Activated B cell treated with CpG ODN at 0.5 μM for 24 hours (primary cell): ENCODE measurements around the gene MRPL4. TPM values are rescaled to one million over a fixed set of nuclear protein-coding genes. Genes with fewer than 3 reads are reported as not detected.
"Not testable (repeated sequence)": the region's sequence is repeated elsewhere in the genome, so short reads cannot be mapped to it uniquely, and the experiment has no call there.

Experiments
- ATAC-seq: fragments of 200-7000 bp; cut with Tn5 transposase; one replicate; pipeline ENCODE4 v1.10.0; 2021; ENCODE audit warnings: low read depth, mild to moderate bottlenecking, moderate library complexity
- CTCF ChIA-PET: fragments of 350-600 bp; sonication (Branson Sonifier 250); formaldehyde crosslinking; loops from one replicate; lab custom pipeline; 2021; ENCODE audit warnings: antibody characterized with exemption; lab: Charles Lee
- POLR2A ChIA-PET: fragments of 350-600 bp; sonication (Branson Sonifier 250); formaldehyde crosslinking; loops from one replicate; lab custom pipeline; 2021; ENCODE audit warnings: antibody characterized with exemption; lab: Charles Lee
- DNase-seq: peaks from one replicate; pipeline ENCODE4 v3.0.0; 2022
- H3K27ac Mint-ChIP-seq: one replicate; pipeline ENCODE4 v1.8.0; 2020; ENCODE audit warnings: mixed read lengths
- H3K27me3 Mint-ChIP-seq: one replicate; pipeline ENCODE4 v1.8.0; 2021; ENCODE audit warnings: mixed read lengths
- H3K36me3 Mint-ChIP-seq: one replicate; pipeline ENCODE4 v1.8.0; 2021; ENCODE audit warnings: low read depth, mixed read lengths
- H3K4me1 Mint-ChIP-seq: one replicate; pipeline ENCODE4 v1.8.0; 2021; ENCODE audit warnings: mixed read lengths
- H3K4me3 Mint-ChIP-seq: one replicate; pipeline ENCODE4 v1.8.0; 2020; ENCODE audit warnings: mild to moderate bottlenecking, mixed read lengths
- H3K9me3 Mint-ChIP-seq: one replicate; pipeline ENCODE4 v1.8.0; 2020; ENCODE audit warnings: mixed read lengths
- CTCF ChIP-seq: fragments of 200-600 bp; IDR thresholded peaks from one replicate; pipeline ENCODE4 v1.8.0; 2022; ENCODE audit warnings: antibody characterized with exemption, mild to moderate bottlenecking
- intact Hi-C: fragments of 100-400 bp; cut with micrococcal nuclease; formaldehyde crosslinking; loops from one replicate; pipeline ENCODE4 v1.15.1; 2024
- total RNA-seq: library from RNA; stranded (reverse); gene quantifications from 2 replicates; pipeline ENCODE4 v1.2.3, GENCODE V29; 2022

The MRPL4 gene
- total RNA-seq, 1 donor from 2014 or later, result 66.9 TPM

- peaks cover 53% of the 10 kb centered on the region for H3K36me3 Mint-ChIP-seq
- CTCF ChIA-PET, result interaction anchor here (0.8 kb wide), 1 partner anchor 11 kb away, joined by 3 read pairs; no protein-coding TSS in a partner anchor
- H3K4me3 Mint-ChIP-seq, result peak overlapping the region; percentile 15
- intact Hi-C loops, result no loop called here
- H3K4me1 Mint-ChIP-seq, result peaks cover 39% of the 10 kb centered on the region
- POLR2A ChIA-PET, result interaction anchor here (0.6 to 1.1 kb wide), 5 partner anchors 56 to 276 kb away, joined by 4 to 17 read pairs (median 5); partner anchors contain the start of gene TYK2
- H3K9me3 Mint-ChIP-seq, result no peaks in the 10 kb centered on the region
- DNase-seq (no peak), ATAC-seq (no peak)
- H3K27ac Mint-ChIP-seq, result peak overlapping the region; percentile 50
- H3K27me3 Mint-ChIP-seq, result no peaks in the 10 kb centered on the region
- TF ChIP-seq CTCF, result no peak
These were observed 26.0 kb downstream of the MRPL4 start for GRCh38 chr19:10277795-10278589.

GRCh38 chr19:10278935-10279334 is 26.9 kb downstream of the MRPL4 start:
- Mint-ChIP-seq H3K36me3 (peaks cover 61% of the 10 kb centered on the region), H3K9me3 (no peaks in the 10 kb centered on the region), H3K4me1 (peaks cover 37% of the 10 kb centered on the region), H3K27me3 (no peaks in the 10 kb centered on the region), H3K27ac (no peak overlapping the region), H3K4me3 (no peak overlapping the region)
- CTCF ChIA-PET, result no interaction called here
- TF ChIP-seq CTCF, result no peak
- ATAC-seq (no peak), DNase-seq (no peak)
- POLR2A ChIA-PET, result interaction anchor here (1.1 kb wide), 1 partner anchor 13 kb away, joined by 4 read pairs; no protein-coding TSS in a partner anchor
- intact Hi-C loops, result no loop called here

- Mint-ChIP-seq H3K36me3 (peaks cover 63% of the 10 kb centered on the region), H3K27ac (peak overlapping the region; percentile 59), H3K9me3 (no peaks in the 10 kb centered on the region), H3K4me3 (no peak overlapping the region), H3K27me3 (no peaks in the 10 kb centered on the region), H3K4me1 (peaks cover 30% of the 10 kb centered on the region)
- intact Hi-C loops, result no loop called here
- DNase-seq, result no peak
- POLR2A ChIA-PET, result interaction anchor here (0.6 to 1.4 kb wide), 6 partner anchors 9 to 177 kb away, joined by 3 to 13 read pairs (median 4); partner anchors contain the start of genes ICAM1 and ICAM5
- ATAC-seq, result no peak
- CTCF ChIA-PET, result interaction anchor here (0.7 to 1.3 kb wide), 5 partner anchors 9 to 111 kb away, joined by 3 to 9 read pairs (median 3); partner anchors contain the start of genes ICAM1 and ICAM5
- TF ChIP-seq CTCF, result no peak
These were observed 27.9 kb downstream of the MRPL4 start for GRCh38 chr19:10279737-10280442.

GRCh38 chr19:10282043-10282442 is 30.0 kb downstream of the MRPL4 start:
- H3K27me3 Mint-ChIP-seq, H3K4me3 Mint-ChIP-seq, intact Hi-C loops, H3K9me3 Mint-ChIP-seq, H3K27ac Mint-ChIP-seq, CTCF ChIA-PET, ATAC-seq, DNase-seq: not testable (repeated sequence)
- POLR2A ChIA-PET, result interaction anchor here (0.6 kb wide), 1 partner anchor 45 kb away, joined by 5 read pairs; no protein-coding TSS in a partner anchor
- Mint-ChIP-seq H3K36me3 (peaks cover 69% of the 10 kb centered on the region), H3K4me1 (peaks cover 47% of the 10 kb centered on the region)

- Mint-ChIP-seq H3K27ac (no peak overlapping the region), H3K36me3 (peaks cover 58% of the 10 kb centered on the region), H3K4me3 (no peak overlapping the region), H3K9me3 (no peaks in the 10 kb centered on the region), H3K4me1 (peaks cover 46% of the 10 kb centered on the region), H3K27me3 (peaks cover 3% of the 10 kb centered on the region)
- POLR2A ChIA-PET, result interaction anchor here (0.8 kb wide), 1 partner anchor 12 kb away, joined by 7 read pairs; the partner anchor contains the start of gene ICAM1
- no peak for TF ChIP-seq CTCF
- ATAC-seq (no peak), DNase-seq (no peak)
- intact Hi-C loops, result no loop called here
- CTCF ChIA-PET, result interaction anchor here (0.9 kb wide), 1 partner anchor 133 kb away, joined by 3 read pairs; no protein-coding TSS in a partner anchor
These were observed 31.5 kb downstream of the MRPL4 start for GRCh38 chr19:10283301-10284064.
